ENCODE results near the gene SRC.

Gene SRC

GRCh38 chr20:37359331-37359730, 13.4 kb downstream of the SRC start:
- TF ChIP-seq CSRNP3 (CRISPR knock-in tag; IDR thresholded peaks at IDR 0.05) (no peak), TOX (CRISPR knock-in tag; IDR thresholded peaks at IDR 0.05; ENCODE audit: borderline replicate concordance) (no peak), ZNF565 (CRISPR knock-in tag; conservative IDR thresholded peaks at IDR 0.05; ENCODE audit: low read depth) (no peak), ZC3H10 (CRISPR knock-in tag; IDR thresholded peaks at IDR 0.05) (no peak), OSR1 (CRISPR knock-in tag; IDR thresholded peaks at IDR 0.05) (no peak), SNAI2 (CRISPR knock-in tag; IDR thresholded peaks at IDR 0.05) (no peak), TSHZ2 (CRISPR knock-in tag; IDR thresholded peaks at IDR 0.05) (no peak), CSDC2 (CRISPR knock-in tag; IDR thresholded peaks at IDR 0.05) (no peak), CREB5 (CRISPR knock-in tag; IDR thresholded peaks at IDR 0.05; ENCODE audit: low read depth) (no peak)
- no peak for ATAC-seq

DNA sequence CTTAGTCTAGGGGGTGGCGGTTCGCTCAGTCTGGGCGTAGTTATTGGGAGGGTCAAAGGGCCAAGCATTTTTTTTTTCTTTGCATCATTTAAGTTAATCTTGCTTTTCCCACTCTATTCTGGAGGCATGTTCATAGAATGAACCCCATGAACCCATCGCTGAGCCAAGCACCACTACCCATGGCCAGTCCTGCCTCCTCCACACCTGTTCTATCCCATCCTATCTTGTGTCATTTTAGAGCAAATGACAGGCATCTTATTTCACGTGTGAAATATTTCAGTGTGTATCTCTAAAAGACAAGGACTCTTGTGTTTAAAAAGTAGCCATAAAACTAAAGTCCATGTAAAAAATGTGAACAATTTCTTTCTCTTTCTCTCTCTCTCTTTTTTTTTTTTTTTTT, 13.9 kb downstream of the SRC start:
- TF ChIP-seq TOX (CRISPR knock-in tag; IDR thresholded peaks at IDR 0.05; ENCODE audit: borderline replicate concordance) (no peak), ISL1 (CRISPR knock-in tag; IDR thresholded peaks at IDR 0.05) (no peak), ZFP30 (CRISPR knock-in tag; IDR thresholded peaks at IDR 0.05) (no peak), ZNF70 (CRISPR knock-in tag; IDR thresholded peaks at IDR 0.05) (no peak), RARB (CRISPR knock-in tag; IDR thresholded peaks at IDR 0.05) (no peak), ZNF8 (CRISPR knock-in tag; IDR thresholded peaks at IDR 0.05) (no peak), BACH2 (CRISPR knock-in tag; IDR thresholded peaks at IDR 0.05; ENCODE audit: borderline replicate concordance) (no peak)
- no peak for ATAC-seq

DNA sequence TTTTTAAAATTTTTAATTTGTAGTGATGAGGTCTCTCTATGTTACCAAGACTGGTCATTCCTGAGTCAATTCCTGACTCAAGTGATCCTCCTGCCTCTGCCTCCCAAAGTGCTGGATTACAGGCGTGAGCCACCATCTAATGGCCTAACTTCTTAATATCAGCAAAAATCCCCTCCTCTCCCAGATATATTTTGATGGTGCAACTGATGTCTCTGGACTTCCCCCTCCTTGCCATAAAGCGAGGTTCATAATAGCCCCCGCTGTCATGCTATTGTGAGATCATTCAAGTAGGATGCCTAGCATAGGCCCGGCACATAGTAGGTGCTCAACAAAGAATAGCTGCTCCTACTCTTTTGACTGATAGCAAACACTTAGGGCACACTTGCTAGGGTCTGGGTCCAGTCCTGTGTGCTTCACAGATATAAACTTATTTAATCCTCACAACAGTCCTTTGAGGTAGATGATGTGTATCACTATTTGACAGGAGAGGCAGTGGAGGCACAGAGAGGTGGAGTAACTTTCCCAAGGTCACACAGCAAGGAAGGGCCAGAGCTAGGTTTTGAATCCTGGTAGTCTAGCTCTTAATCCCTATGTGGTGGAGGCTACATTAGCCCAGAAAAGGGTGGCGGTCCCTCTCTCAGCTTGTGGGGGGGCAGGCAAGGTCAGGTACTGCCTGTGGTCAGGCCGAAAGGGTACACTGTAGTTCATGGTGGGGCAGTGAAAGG, 14.6 kb downstream of the SRC start:
- no peak for ATAC-seq
- TF ChIP-seq ZFP3 (CRISPR knock-in tag; IDR thresholded peaks at IDR 0.05) (no peak), TCF4 (CRISPR knock-in tag; IDR thresholded peaks at IDR 0.05; ENCODE audit: borderline replicate concordance) (no peak), ESRRG (CRISPR knock-in tag; IDR thresholded peaks at IDR 0.05) (no peak), SNAI2 (CRISPR knock-in tag; IDR thresholded peaks at IDR 0.05) (no peak), TOX (CRISPR knock-in tag; IDR thresholded peaks at IDR 0.05; ENCODE audit: borderline replicate concordance) (no peak), ZNF70 (CRISPR knock-in tag; IDR thresholded peaks at IDR 0.05) (no peak), ZFP30 (CRISPR knock-in tag; IDR thresholded peaks at IDR 0.05) (no peak), ZNF8 (CRISPR knock-in tag; IDR thresholded peaks at IDR 0.05) (no peak), CSDC2 (CRISPR knock-in tag; IDR thresholded peaks at IDR 0.05) (no peak), ARNTL (CRISPR knock-in tag; IDR thresholded peaks at IDR 0.05; ENCODE audit: borderline replicate concordance, low read depth) (no peak), CREB5 (CRISPR knock-in tag; IDR thresholded peaks at IDR 0.05; ENCODE audit: low read depth) (no peak), PPARA (CRISPR knock-in tag; IDR thresholded peaks at IDR 0.05; ENCODE audit: borderline replicate concordance) (no peak), GLIS3 (CRISPR knock-in tag; IDR thresholded peaks at IDR 0.05) (no peak), OSR1 (CRISPR knock-in tag; IDR thresholded peaks at IDR 0.05) (no peak), BACH2 (CRISPR knock-in tag; IDR thresholded peaks at IDR 0.05; ENCODE audit: borderline replicate concordance) (no peak)
- TF ChIP-seq, protein P1, sequence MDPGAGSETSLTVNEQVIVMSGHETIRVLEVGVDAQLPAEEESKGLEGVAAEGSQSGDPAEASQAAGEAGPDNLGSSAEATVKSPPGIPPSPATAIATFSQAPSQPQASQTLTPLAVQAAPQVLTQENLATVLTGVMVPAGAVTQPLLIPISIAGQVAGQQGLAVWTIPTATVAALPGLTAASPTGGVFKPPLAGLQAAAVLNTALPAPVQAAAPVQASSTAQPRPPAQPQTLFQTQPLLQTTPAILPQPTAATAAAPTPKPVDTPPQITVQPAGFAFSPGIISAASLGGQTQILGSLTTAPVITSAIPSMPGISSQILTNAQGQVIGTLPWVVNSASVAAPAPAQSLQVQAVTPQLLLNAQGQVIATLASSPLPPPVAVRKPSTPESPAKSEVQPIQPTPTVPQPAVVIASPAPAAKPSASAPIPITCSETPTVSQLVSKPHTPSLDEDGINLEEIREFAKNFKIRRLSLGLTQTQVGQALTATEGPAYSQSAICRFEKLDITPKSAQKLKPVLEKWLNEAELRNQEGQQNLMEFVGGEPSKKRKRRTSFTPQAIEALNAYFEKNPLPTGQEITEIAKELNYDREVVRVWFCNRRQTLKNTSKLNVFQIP (CRISPR knock-in tag; IDR thresholded peaks at IDR 0.05; ENCODE audit: borderline replicate concordance, low read depth): no peak
